Neutrophil (primary cell): ENCODE data around the gene CERS6.

Experiments used
- H3K27ac ChIP-seq: fragments of 200-600 bp; sonication (generic); 2 replicates; pipeline ENCODE4 v1.5.1; 2016; ENCODE audit warnings: mild to moderate bottlenecking, moderate library complexity
- H3K27me3 ChIP-seq: fragments of 200-600 bp; sonication (generic); 2 replicates; pipeline ENCODE4 v1.6.0; 2016; ENCODE audit warnings: mild to moderate bottlenecking
- H3K36me3 ChIP-seq: fragments of 200-600 bp; sonication (generic); 2 replicates; pipeline ENCODE4 v1.5.1; 2017
- H3K4me1 ChIP-seq, 2 experiments: fragments of 200-600 bp in 1 of 2; sonication (generic) in 1 of 2; 1 replicate in 1 of 2; 2 replicates in 1 of 2; pipeline versions ENCODE4 v1.5.1 to v1.6.1; 2013 to 2016; ENCODE audit warnings: low read depth in 1 of 2, low read length in 1 of 2, mild to moderate bottlenecking in 1 of 2, moderate library complexity in 1 of 2; ENCODE audit not compliant: control insufficient read depth in 1 of 2, insufficient read depth in 1 of 2
- H3K4me3 ChIP-seq, 2 experiments: fragments of 200-600 bp in 1 of 2; sonication (generic) in 1 of 2; 1 replicate in 1 of 2; 2 replicates in 1 of 2; pipeline ENCODE4 v1.5.1; 2013 to 2016; ENCODE audit warnings: low read depth in 1 of 2, low read length in 1 of 2, mild to moderate bottlenecking in 1 of 2, moderate library complexity in 1 of 2
- H3K9me3 ChIP-seq: fragments of 200-600 bp; sonication (generic); 2 replicates; pipeline ENCODE4 v1.5.1; 2016
- TF ChIP-seq, protein P1 (sequence below): fragments of 200-600 bp; sonication (generic); IDR thresholded peaks from 2 replicates; pipeline ENCODE4 v1.5.1; 2016; ENCODE audit warnings: antibody characterized with exemption

The CERS6 gene

DNA sequence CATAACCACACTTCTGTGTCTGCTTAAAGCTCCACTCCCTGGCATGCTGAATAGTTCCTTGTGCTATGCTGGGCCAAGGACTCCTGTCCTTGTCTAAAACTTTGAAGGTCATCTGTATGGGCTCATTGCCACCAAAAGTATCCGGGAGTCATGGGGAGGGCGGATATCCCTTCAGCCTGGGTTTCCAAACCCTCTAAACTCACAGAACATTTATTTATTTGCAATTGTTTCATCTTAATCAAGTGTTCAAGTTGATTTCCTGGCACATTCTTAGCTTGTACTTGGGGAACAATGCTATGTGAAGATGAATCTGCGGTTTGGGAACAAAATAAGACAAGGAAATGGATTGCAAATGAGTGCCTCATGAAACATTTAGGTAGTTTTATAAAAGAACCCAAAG lies 348.1 kb downstream of the CERS6 start:
- H3K27me3 ChIP-seq = no peaks in the 10 kb centered on the region
- H3K4me1 ChIP-seq = no peaks in the 10 kb centered on the region
- TF ChIP-seq, protein P1, sequence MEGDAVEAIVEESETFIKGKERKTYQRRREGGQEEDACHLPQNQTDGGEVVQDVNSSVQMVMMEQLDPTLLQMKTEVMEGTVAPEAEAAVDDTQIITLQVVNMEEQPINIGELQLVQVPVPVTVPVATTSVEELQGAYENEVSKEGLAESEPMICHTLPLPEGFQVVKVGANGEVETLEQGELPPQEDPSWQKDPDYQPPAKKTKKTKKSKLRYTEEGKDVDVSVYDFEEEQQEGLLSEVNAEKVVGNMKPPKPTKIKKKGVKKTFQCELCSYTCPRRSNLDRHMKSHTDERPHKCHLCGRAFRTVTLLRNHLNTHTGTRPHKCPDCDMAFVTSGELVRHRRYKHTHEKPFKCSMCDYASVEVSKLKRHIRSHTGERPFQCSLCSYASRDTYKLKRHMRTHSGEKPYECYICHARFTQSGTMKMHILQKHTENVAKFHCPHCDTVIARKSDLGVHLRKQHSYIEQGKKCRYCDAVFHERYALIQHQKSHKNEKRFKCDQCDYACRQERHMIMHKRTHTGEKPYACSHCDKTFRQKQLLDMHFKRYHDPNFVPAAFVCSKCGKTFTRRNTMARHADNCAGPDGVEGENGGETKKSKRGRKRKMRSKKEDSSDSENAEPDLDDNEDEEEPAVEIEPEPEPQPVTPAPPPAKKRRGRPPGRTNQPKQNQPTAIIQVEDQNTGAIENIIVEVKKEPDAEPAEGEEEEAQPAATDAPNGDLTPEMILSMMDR = no peak
- H3K36me3 ChIP-seq = no peaks in the 10 kb centered on the region
- no peaks in the 10 kb centered on the region for H3K9me3 ChIP-seq
- no peak overlapping the region for H3K27ac ChIP-seq
- no peak overlapping the region for H3K4me3 ChIP-seq

DNA sequence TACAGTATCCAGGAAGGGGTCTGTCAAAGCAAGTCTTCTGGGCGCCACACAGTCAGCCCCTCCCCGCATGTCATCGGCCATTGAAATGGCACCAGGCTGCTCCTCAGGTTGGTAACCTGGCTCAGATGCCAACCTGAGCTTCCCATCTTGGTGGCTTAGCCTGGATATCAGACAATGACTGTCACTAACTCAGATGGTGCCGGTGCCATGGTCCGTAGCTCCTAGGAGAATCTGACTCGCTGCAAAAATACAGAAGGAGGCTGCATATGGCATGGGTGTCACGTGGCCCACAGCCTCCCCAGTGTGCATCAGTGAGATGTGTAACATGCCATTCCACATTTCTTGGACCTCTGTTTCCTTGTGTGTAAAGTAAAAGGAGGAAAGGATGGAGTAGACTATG lies 349.5 kb downstream of the CERS6 start:
- Histone ChIP-seq H3K9me3 (no peaks in the 10 kb centered on the region), H3K27me3 (no peaks in the 10 kb centered on the region), H3K4me3 (no peak overlapping the region), H3K36me3 (no peaks in the 10 kb centered on the region), H3K4me1 (no peaks in the 10 kb centered on the region), H3K27ac (no peak overlapping the region)
- TF ChIP-seq, protein P1 = no peak

DNA sequence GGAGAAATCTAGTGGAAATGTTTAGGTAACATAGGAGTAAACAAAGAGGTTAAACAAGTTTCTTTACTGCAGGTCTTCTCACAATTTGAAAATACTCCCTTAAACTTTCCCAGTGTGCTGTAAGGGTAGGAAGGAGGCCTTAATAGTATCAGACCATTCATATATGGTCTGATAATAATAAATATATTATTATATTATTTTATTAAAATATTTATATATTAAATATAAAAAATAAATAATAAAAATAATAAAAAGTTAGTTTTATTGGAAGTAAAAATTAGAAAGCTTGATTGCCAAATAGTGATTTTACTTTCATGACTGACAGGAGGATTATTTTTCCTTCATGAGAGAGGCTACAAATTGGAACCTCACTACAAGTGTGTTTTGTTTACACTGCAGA lies 353.5 kb downstream of the CERS6 start:
- TF ChIP-seq, protein P1 = no peak
- Histone ChIP-seq H3K9me3 (no peaks in the 10 kb centered on the region), H3K27ac (no peak overlapping the region), H3K4me1 (no peaks in the 10 kb centered on the region), H3K27me3 (no peaks in the 10 kb centered on the region), H3K36me3 (no peaks in the 10 kb centered on the region), H3K4me3 (no peak overlapping the region)

DNA sequence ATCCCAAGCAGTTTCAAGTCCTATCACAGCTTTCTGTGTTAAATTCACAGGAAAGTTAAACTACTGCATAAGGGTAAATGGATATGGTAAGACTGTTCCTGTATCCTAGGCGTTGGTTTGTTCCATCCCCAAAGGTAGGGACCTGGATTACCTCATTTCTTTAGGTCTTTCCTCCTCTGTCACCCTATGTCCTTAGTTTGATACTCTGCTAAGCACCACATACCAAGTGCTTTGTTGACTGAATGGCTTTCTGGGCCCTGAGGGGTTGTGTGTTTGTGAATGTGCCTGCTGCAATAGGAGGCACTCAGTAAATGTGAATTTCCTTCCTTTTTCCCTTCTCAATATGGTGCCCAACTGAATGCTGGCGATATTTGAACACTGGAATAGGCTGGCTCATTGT lies 354.2 kb downstream of the CERS6 start:
- H3K4me3 ChIP-seq = no peak overlapping the region
- H3K9me3 ChIP-seq = no peaks in the 10 kb centered on the region
- no peaks in the 10 kb centered on the region for H3K27me3 ChIP-seq
- no peaks in the 10 kb centered on the region for H3K36me3 ChIP-seq
- TF ChIP-seq, protein P1 = no peak
- H3K4me1 ChIP-seq = no peaks in the 10 kb centered on the region
- no peak overlapping the region for H3K27ac ChIP-seq

DNA sequence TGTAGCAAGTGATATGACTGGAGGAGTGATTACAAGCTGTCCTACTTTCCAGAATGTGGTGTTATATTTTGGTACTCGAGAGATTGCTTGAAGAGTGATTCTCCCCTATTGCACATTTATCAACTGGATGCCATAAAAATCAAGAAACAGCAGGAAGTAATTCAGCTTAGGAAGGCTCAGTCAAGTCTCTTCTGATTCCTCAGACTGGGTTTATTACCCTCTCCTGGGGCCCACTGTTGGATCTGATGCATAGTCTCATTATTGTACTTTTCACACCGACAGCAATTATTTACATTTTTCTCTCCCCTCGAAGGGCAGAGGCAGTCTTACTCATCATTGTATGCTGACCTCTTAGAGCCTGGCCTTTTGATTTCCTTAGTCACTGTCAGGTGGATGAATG lies 355.6 kb downstream of the CERS6 start:
- TF ChIP-seq, protein P1 = no peak
- no peaks in the 10 kb centered on the region for H3K9me3 ChIP-seq
- no peaks in the 10 kb centered on the region for H3K4me1 ChIP-seq
- no peak overlapping the region for H3K4me3 ChIP-seq
- no peaks in the 10 kb centered on the region for H3K27me3 ChIP-seq
- no peaks in the 10 kb centered on the region for H3K36me3 ChIP-seq
- H3K27ac ChIP-seq = no peak overlapping the region

DNA sequence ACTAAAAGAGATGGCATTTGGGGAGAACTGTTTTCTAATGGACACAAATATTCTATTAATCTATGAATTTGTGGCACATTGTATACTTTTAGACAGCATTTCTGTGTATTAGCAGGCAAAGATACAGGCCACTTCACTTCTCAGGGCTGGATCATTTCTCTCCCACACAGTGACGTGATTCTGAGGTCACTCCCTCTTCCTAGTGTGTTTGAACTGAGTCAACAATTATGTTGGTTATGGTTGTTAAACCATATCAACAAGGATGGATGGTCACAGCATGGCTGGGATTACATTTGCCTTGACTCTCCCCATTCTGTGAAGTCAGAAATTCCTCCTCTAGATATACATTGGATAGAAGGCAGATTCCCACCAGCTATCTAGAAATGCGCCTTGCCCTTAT lies 358.0 kb downstream of the CERS6 start:
- no peaks in the 10 kb centered on the region for H3K4me1 ChIP-seq
- TF ChIP-seq, protein P1 = no peak
- H3K4me3 ChIP-seq = no peak overlapping the region
- H3K36me3 ChIP-seq = no peaks in the 10 kb centered on the region
- no peaks in the 10 kb centered on the region for H3K9me3 ChIP-seq
- no peak overlapping the region for H3K27ac ChIP-seq
- H3K27me3 ChIP-seq = no peaks in the 10 kb centered on the region
